EL (cell line): ENCODE results near the gene PRKCQ.

ENCODE experiments used
- DNase-seq: peaks from one replicate; pipeline ENCODE4 v3.0.0-alpha.2; 2016

Gene PRKCQ

GRCh38 chr10:6565588-6565987 lies 14.5 kb downstream of the PRKCQ start:
- DNase-seq: no peak

DNA sequence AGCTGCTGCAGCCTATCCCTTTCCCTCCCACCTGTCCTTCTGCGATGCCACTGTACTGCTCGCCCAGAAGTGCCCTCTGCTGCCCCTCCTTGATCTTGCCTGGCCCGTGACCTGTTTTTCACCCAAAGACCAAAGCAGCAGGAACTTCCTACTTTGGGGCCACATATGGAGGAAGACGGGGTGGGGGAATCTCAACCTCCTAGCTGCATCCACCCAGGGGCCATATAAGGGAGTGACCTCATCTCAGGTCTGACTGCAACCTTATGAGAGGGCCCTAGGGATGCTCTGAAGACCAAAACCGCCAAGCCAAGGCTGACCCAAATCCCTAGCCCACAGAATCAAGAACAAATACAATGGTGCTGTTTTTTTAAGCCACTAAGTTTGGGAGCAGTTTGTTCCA lies 15.7 kb downstream of the PRKCQ start:
- DNase-seq: no peak

GRCh38 chr10:6563731-6564130 lies 16.3 kb downstream of the PRKCQ start:
- no peak for DNase-seq

DNA sequence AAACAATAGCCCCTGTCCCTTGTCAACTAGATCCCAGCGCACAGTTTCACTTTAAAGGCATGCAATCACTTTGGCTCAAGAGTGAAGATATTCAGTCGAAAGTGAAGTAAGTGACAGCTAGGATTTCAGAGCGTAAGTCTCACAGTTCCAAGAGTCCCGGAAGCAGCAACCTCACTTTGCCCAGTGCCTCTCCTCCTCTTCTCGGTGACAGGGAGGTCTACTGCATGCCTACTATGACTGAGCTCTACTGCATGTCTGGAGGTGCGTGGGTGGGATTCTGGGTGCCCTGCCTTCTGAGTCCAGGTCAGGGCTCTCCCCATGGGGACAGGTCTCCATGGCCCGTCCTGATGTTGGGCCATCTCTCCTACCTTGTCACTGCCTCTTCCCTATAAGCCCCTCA lies 17.0 kb downstream of the PRKCQ start:
- DNase-seq: no peak

DNA sequence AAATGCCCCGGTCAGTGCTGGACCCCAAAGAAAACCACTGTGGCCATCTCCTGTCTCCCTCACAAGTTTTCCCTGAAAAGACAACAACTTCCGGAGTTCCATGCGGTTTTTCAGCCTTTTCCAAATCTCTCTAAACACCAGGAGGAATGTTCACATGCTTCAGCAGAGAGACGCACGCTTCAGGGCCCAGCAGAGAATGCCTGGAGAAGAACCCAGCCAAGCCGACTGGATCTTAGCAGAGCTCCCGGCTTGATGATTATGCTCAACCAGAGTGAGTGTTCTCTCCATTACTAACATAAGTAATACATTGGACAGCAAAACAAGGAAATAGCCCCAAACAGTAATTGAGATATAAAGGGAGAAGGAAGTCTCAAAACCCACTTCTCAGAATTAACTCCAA lies 17.9 kb downstream of the PRKCQ start:
- DNase-seq: no peak

- DNase-seq: no peak
Observed at GRCh38 chr10:6561552-6561951, 18.5 kb downstream of the PRKCQ start.

- no peak for DNase-seq
Observed at GRCh38 chr10:6558759-6559461, 21.2 kb downstream of the PRKCQ start.

GRCh38 chr10:6558272-6558671 lies 21.8 kb downstream of the PRKCQ start:
- no peak for DNase-seq

DNA sequence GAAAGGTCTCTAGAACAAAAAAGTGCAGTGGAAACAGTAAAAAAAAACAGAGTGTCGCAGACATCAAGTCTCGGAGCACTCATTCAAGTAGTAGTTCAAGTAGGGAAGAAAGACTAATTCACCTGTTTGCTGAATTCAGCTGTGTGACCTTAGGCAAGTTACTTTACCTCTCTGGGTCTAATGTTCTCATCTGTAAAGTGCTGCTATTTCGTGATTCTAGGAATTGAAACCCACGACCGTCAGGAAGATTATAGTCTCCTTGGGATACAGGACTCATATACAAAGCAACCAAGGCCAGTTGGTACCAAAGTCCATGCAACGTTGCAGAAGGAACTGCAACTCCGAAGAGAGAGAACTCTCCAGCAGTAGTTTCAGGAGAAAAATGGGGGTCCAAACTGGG lies 26.1 kb downstream of the PRKCQ start:
- DNase-seq: no peak

DNA sequence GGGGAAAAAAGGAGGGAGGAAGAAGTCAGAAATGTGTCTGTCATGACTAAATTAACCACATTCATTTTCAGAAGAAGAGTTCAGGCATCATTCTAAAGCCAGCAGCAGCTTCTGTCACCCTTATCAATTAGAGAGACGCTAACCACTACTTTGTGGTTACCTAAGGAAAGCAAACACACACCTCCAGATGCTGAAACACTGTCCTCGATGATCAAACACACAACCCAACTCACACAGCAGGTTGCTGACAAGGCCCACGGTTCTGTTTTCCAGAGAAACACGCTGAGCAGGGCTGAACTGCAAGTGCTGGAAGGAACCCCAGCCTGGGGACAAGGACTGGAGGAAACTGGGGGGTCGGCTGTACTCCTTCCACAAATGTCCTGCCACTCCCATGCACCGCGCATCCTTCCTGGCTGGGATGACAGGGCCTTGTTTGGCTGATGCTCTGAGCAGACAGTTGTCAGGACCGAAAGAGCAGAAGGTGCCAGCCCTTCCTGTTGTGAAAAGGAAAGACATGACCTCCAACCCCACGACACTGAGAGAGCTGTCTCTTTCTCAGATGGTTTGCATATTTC lies 36.6 kb downstream of the PRKCQ start:
- no peak for DNase-seq

GRCh38 chr10:6542999-6543430 lies 37.1 kb downstream of the PRKCQ start:
- no peak for DNase-seq

- no peak for DNase-seq
Observed at GRCh38 chr10:6539833-6540232, 40.2 kb downstream of the PRKCQ start.

- no peak for DNase-seq
Observed at GRCh38 chr10:6537770-6538169, 42.3 kb downstream of the PRKCQ start.

DNA sequence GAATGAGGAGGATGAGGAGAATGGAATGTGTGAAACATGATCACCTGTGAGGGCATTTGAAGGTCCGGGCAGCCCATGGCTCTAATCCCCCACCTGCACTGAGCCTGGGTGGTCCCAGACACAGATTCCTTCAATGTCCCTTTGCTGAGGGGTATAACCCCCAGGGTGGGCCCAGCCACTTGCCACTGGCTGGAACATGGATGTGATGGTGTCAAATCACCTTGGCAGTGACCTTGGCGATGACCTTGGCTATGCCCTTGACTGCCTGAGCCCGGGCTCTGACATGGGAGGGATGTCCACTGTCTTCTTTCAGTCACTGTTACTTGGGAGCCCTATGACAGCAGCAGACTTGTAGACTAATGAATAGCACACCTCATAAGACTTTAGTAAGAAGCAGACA lies 44.0 kb downstream of the PRKCQ start:
- no peak for DNase-seq

DNA sequence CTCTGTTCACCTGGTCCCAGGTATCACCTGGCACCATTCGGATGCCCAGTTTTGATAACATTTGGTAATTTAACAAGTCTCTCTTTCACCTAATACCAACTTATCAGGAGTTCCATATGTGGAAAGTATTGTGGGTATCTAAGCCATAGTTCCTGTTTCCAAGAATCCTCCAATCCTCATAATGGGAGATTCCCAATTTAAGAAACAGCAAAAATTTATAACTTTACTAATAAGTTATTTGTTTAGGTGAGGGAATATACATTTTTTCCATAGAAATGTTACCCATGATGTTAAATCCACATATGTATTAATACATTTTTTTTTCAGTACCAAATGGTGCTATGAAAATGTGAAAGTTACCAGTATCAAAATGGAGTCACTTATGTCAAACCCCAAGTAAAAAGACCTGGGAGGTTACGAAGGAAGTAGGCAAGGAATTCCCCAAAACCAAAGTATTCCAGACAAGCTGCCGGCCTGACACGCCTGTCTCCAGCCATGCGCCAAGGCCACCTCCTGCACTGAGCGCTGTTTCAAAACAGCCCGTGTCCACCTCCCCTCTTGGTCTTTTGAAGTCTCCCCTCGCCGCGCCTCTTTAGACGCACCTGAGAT lies 44.8 kb downstream of the PRKCQ start:
- no peak for DNase-seq

GRCh38 chr10:6532321-6532720 lies 47.8 kb downstream of the PRKCQ start:
- no peak for DNase-seq

DNA sequence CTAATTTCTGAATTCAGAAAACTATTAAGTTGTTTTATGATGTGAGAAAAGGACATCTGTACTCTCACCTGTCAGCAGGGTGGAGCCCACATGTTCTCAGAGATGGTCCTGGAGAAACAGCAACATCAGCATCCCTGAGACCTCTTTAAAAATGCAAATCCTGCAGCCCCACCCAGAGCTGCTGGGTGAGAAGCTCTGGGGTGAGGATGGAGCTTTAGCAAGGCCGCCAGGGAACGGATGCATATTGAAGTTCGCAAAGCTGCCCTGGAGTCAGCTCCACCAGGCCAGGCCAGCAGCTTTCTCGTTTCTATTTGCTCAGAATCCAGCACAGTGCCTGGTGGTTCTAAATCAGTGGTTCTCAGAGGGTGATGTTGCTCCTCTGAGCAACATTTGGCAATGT lies 49.1 kb downstream of the PRKCQ start:
- no peak for DNase-seq

DNA sequence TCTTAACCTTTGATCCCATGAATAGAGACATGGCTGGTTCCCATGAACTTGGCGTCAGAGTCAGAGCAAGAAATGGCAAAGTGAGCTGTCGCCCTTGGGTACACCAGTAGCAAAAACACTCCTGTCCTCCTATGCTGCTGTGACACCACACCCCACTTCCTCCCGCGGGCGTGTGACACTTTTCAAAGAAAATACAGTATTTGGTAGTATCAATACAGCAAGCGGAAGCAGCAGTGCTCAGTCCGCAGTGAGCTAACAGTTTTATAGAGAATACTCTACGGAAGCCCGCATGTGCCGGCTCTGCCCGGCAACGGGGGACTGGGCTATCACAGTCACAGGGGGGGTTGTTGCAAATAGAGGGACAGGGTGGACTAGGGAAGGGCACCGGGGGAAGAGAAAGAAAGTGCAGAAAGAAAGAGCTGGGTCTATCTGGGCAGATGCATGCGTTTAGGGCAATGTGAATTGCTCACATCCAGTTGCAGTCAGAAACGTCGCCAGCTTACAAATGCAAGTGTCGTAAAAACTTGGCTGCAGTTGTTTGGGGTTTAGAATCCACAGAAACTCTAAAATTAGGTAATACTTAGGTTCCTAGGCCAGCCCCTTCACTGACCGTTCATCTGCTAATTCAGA lies 49.8 kb downstream of the PRKCQ start:
- DNase-seq: no peak

DNA sequence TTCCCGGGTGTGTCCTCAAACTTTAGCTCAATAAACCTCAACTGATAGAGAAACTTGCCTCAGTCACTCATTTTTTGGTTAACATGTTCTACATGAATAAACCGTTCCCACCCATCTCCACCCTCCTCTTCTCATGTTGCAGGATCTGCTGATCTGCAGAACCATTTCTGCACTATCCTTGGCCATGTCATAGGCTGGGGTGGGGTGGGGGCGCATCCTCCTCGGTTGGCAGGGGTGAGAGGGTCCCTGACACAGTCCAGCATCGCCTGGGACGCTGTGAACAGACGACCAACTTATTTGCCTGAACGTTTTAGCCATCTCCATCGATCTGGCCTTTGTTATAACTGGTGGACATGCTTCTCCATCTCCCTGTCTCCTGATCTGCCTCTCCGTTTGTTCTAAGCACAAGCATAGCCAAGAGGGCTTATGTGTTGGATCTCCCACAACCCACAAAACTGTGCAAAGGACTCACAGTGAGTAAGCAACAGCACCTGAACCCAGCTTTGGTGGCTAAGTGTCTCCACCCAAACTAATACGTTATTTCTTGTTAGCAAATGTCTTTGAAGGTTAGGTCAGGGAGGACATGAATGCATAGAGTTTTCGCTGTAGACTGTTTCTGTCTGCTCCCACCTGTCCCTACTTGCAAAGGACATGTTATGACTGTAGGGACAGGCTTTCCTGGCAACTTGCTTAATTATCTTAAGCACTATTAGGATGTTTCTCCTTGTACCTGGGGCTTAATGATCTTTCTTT lies 51.7 kb downstream of the PRKCQ start:
- DNase-seq: no peak

- DNase-seq: no peak
Observed at GRCh38 chr10:6525599-6526165, 54.4 kb downstream of the PRKCQ start.

- no peak for DNase-seq
Observed at GRCh38 chr10:6522230-6522629, 57.8 kb downstream of the PRKCQ start.

DNA sequence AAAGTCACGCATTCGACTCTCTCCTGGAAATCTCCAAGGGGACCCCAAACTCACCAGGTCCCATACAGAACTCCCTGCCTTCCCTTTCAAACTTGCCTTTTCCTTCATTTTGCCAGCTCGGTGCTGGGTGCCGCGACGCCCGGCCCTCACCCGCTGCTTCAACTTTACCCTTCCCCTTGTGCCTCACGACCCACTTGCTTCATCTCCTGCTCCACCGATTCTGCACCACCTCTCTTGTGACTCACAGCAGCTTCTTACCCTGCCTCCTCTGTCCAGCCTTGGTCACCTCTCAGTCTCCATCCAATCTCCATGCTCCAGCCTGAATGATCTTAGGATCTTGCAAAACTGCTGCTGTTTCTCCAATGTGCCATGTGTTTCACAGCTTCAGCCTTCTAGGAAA lies 59.9 kb downstream of the PRKCQ start:
- DNase-seq: no peak

DNA sequence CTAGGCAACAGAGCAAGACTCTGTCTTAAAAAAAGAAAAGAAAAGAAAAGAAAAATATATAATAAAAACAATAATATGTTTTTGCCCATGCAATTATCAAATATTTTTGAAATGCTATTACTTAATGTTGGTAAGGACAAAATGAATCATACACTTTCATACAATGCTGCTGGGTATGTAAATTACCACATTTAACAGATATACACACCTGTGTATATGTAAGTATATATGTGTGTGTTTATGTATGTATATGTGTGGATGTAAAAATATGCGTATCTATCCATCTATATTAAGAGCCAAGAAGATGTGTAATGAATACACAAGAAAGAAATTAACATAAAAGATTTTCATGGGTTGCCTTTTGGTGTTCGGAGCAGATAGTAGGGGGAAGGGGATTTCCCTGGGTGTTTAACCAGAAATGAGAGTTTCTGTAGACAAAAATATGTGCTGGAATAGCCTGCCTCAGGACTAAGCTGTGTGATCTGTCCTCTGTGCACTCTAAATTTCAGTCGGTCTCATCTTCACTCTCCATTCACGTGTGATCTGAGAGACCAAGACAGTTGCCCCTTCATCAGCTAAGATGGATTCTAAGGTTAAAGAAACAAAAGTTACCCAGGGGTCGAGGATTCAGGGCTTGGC lies 61.2 kb downstream of the PRKCQ start:
- DNase-seq: no peak
